GM19351 (cell line): ENCODE measurements around the gene NOP58.
"Not testable (repeated sequence)": the region's sequence is repeated elsewhere in the genome, so short reads cannot be mapped to it uniquely, and the experiment has no call there.

Source experiments
- ATAC-seq: cut with Tn5 transposase; IDR thresholded peaks from one replicate; pipeline ENCODE4 v1.9.1; 2021; ENCODE audit warnings: mild to moderate bottlenecking, moderate library complexity; ENCODE audit not compliant: unreplicated experiment

NOP58 gene

GRCh38 chr2:202265467-202266277, at the start of gene NOP58:
NOP58 (plus strand) TSS chr2:202265763; CDS start chr2:202265942, 179 bp downstream.
- ATAC-seq, result peak; percentile 70

- ATAC-seq, result no peak
Measured at GRCh38 chr2:202221873-202222272, 43.7 kb upstream of the NOP58 start.

- ATAC-seq, result peak; percentile 42
Measured at GRCh38 chr2:202237787-202238233, 27.8 kb upstream of the NOP58 start.

GRCh38 chr2:202238234-202239197, 27.0 kb upstream of the NOP58 start, which contains the start of gene SUMO1:
SUMO1 (minus strand) TSS chr2:202238597; CDS start chr2:202238451, 146 bp downstream.
- peak; percentile 98 for ATAC-seq

GRCh38 chr2:202247710-202248109, 17.9 kb upstream of the NOP58 start:
- not testable (repeated sequence) for ATAC-seq

GRCh38 chr2:202249521-202250253, 15.9 kb upstream of the NOP58 start:
- no peak for ATAC-seq

GRCh38 chr2:202251494-202251893, 14.1 kb upstream of the NOP58 start:
- ATAC-seq, result no peak

- no peak for ATAC-seq
Measured at GRCh38 chr2:202261531-202261930, 4.0 kb upstream of the NOP58 start.

- ATAC-seq, result no peak
Measured at GRCh38 chr2:202267495-202267894, 1.9 kb downstream of the NOP58 start.

GRCh38 chr2:202269585-202269984, 4.0 kb downstream of the NOP58 start:
- ATAC-seq, result no peak

- ATAC-seq, result no peak
Measured at GRCh38 chr2:202270487-202270886, 4.9 kb downstream of the NOP58 start.

- not testable (repeated sequence) for ATAC-seq
Measured at GRCh38 chr2:202276078-202276720, 10.6 kb downstream of the NOP58 start.

- ATAC-seq, result no peak
Measured at GRCh38 chr2:202278036-202278760, 12.6 kb downstream of the NOP58 start.

GRCh38 chr2:202278944-202279343, 13.4 kb downstream of the NOP58 start:
- no peak for ATAC-seq

GRCh38 chr2:202286595-202286994, 21.0 kb downstream of the NOP58 start:
- no peak for ATAC-seq

- no peak for ATAC-seq
Measured at GRCh38 chr2:202289394-202290204, 24.0 kb downstream of the NOP58 start.

- no peak for ATAC-seq
Measured at GRCh38 chr2:202290316-202290715, 24.8 kb downstream of the NOP58 start.

- ATAC-seq, result no peak
Measured at GRCh38 chr2:202290970-202291369, 25.4 kb downstream of the NOP58 start.

- ATAC-seq, result peak; percentile 89
Measured at GRCh38 chr2:202299712-202300111, 34.1 kb downstream of the NOP58 start.
